Gastroesophageal sphincter (tissue), 4 donors: ENCODE results near the gene PBX3. TPM values are rescaled to one million over a fixed set of nuclear protein-coding genes. Genes with fewer than 3 reads are reported as not detected.

Experiments
- ATAC-seq: fragments of 150-250 bp; one replicate; pipeline ENCODE4 v1.9.1; 2016; ENCODE audit warnings: mild to moderate bottlenecking, moderate library complexity
- H3K27ac ChIP-seq, 4 donors: fragments of 200-600 bp; sonication (generic) in 3 of 4; 1 replicate in 3 of 4; 2 replicates in 1 of 4; pipeline ENCODE4 v1.5.1; 2016 to 2019
- H3K27me3 ChIP-seq: fragments of 200-600 bp; sonication (generic); one replicate; pipeline ENCODE4 v1.5.1; 2019
- H3K36me3 ChIP-seq, 2 donors: fragments of 200-600 bp; sonication (generic); one replicate each; pipeline ENCODE4 v1.5.1; 2019; ENCODE audit warnings: control low read depth in 1 of 2
- H3K4me1 ChIP-seq, 3 donors: fragments of 200-600 bp; sonication (generic); 1 replicate in 2 of 3; 2 replicates in 1 of 3; pipeline ENCODE4 v1.5.1; 2016 to 2019; ENCODE audit warnings: control low read depth in 2 of 3
- H3K4me3 ChIP-seq, 2 donors: fragments of 200-600 bp; sonication (generic); one replicate each; pipeline ENCODE4 v1.5.1; 2019; ENCODE audit warnings: mild to moderate bottlenecking in 1 of 2, moderate library complexity in 1 of 2
- H3K9me3 ChIP-seq, 3 donors: fragments of 200-600 bp; sonication (generic); one replicate each; pipeline ENCODE4 v1.5.1; 2017 to 2019; ENCODE audit warnings: control low read depth in 2 of 3
- CTCF ChIP-seq, 4 experiments: fragments of 200-600 bp in 2 of 4; fragments of 450-650 bp in 2 of 4; sonication (generic) in 1 of 4; IDR thresholded peaks; one replicate each; pipeline ENCODE4 v1.5.1; 2017 to 2019; ENCODE audit warnings: antibody characterized with exemption in 4 of 4, mild to moderate bottlenecking in 2 of 4, moderate library complexity in 2 of 4
- EP300 ChIP-seq: sonication (generic); formaldehyde crosslinking; IDR thresholded peaks from one replicate; pipeline ENCODE4 v1.6.1; 2017; ENCODE audit warnings: antibody characterized with exemption, mild to moderate bottlenecking
- POLR2A ChIP-seq, 2 donors: fragments of 450-650 bp; IDR thresholded peaks; one replicate each; pipeline ENCODE4 v1.6.1; 2017; ENCODE audit warnings: antibody characterized with exemption in 2 of 2, mild to moderate bottlenecking in 2 of 2, moderate library complexity in 1 of 2
- POLR2AphosphoS5 ChIP-seq: sonication (generic); formaldehyde crosslinking; IDR thresholded peaks from one replicate; pipeline ENCODE4 v1.6.1; 2017; ENCODE audit warnings: antibody characterized with exemption
- WGBS, 2 donors: methylation state at CpG; one replicate each; pipeline ENCODE4 v1.1.5; 2018; ENCODE audit warnings: low coverage in 1 of 2; 5-methylcytosine and 5-hydroxymethylcytosine counted together
- total RNA-seq, 4 donors: library from RNA; depleted of rRNA; stranded (reverse); fragments of >200 nt; gene quantifications; one replicate each; pipeline ENCODE4 v1.1.0, GENCODE V29; 2016

PBX3 gene
- total RNA-seq, 4 donors from 2014 or later, result 59.9 to 81.4 (median 71.8) TPM

- Histone ChIP-seq H3K4me1 (no peaks in the 10 kb centered on the region), H3K4me3 (no peak overlapping the region), H3K27me3 (no peaks in the 10 kb centered on the region), H3K36me3 (no peaks in the 10 kb centered on the region), H3K9me3 (peaks cover 0 to 5% (median 0%) of the 10 kb centered on the region in 3 donors), H3K27ac (no peak overlapping the region)
- WGBS, 2 donors, result 8% methylated on average over 2 of the region's 12 CpGs; no CpG with 5 or more reads in 1 of the 2 donors
- TF ChIP-seq POLR2A (IDR thresholded peaks at IDR 0.05), result no peak
- TF ChIP-seq CTCF (IDR thresholded peaks at IDR 0.05), result no peak
- TF ChIP-seq POLR2AphosphoS5, result no peak
- TF ChIP-seq EP300, result no peak
- no peak for ATAC-seq
These were observed 267.6 kb downstream of the PBX3 start for GRCh38 chr9:126014726-126015125.

GRCh38 chr9:126015424-126015823 is 268.3 kb downstream of the PBX3 start:
- TF ChIP-seq EP300 (no peak), POLR2AphosphoS5 (no peak), CTCF (IDR thresholded peaks at IDR 0.05) (no peak), POLR2A (IDR thresholded peaks at IDR 0.05) (no peak)
- 93% methylated on average over 11 of the region's 17 CpGs; no CpG with 5 or more reads in 1 of the 2 donors for WGBS, 2 donors
- H3K27ac ChIP-seq, result no peak overlapping the region
- H3K4me1 ChIP-seq, result no peaks in the 10 kb centered on the region
- H3K27me3 ChIP-seq, result no peaks in the 10 kb centered on the region
- H3K9me3 ChIP-seq, result no peaks in the 10 kb centered on the region
- H3K4me3 ChIP-seq, result no peak overlapping the region
- ATAC-seq, result no peak
- H3K36me3 ChIP-seq, result no peaks in the 10 kb centered on the region

GRCh38 chr9:126016579-126017290 is 269.6 kb downstream of the PBX3 start:
- no peak overlapping the region for H3K4me3 ChIP-seq
- H3K9me3 ChIP-seq, result no peaks in the 10 kb centered on the region
- H3K27ac ChIP-seq, result no peak overlapping the region
- no peaks in the 10 kb centered on the region for H3K36me3 ChIP-seq
- no peaks in the 10 kb centered on the region for H3K4me1 ChIP-seq
- H3K27me3 ChIP-seq, result no peaks in the 10 kb centered on the region
- ATAC-seq, result no peak
- no peak for TF ChIP-seq EP300
- no peak for TF ChIP-seq CTCF (IDR thresholded peaks at IDR 0.05)
- TF ChIP-seq POLR2AphosphoS5, result no peak
- TF ChIP-seq POLR2A (IDR thresholded peaks at IDR 0.05), result no peak
- WGBS, 2 donors, result no CpG with 5 or more reads among the region's 24 CpGs

Other genes with a start within 250 kb of the PBX3 start
- gene MAPKAP1, start 40.2 kb upstream of the PBX3 start, total RNA-seq, result 100 to 1,000 TPM in 1 of 4 donors, 10 to 100 TPM in 3; 76.5 to 141 (median 87.5) TPM